GM18505 (cell line): ENCODE results near the gene ZBTB6.
A peak's percentile ranks its signal among the peaks of the same experiment; 100 is the strongest.
"Not testable (repeated sequence)": the region's sequence is repeated elsewhere in the genome, so short reads cannot be mapped to it uniquely, and the experiment has no call there.

Experiments
- ATAC-seq: cut with Tn5 transposase; IDR thresholded peaks from one replicate; pipeline ENCODE4 v1.9.1; 2021; ENCODE audit not compliant: unreplicated experiment
- POLR2A ChIP-seq: IDR thresholded peaks from 4 replicates; pipeline ENCODE4 v1.6.1; 2011; ENCODE audit warnings: borderline replicate concordance; ENCODE audit not compliant: insufficient read depth, insufficient read length; ENCODE audit errors: extremely low read depth

Gene ZBTB6

DNA sequence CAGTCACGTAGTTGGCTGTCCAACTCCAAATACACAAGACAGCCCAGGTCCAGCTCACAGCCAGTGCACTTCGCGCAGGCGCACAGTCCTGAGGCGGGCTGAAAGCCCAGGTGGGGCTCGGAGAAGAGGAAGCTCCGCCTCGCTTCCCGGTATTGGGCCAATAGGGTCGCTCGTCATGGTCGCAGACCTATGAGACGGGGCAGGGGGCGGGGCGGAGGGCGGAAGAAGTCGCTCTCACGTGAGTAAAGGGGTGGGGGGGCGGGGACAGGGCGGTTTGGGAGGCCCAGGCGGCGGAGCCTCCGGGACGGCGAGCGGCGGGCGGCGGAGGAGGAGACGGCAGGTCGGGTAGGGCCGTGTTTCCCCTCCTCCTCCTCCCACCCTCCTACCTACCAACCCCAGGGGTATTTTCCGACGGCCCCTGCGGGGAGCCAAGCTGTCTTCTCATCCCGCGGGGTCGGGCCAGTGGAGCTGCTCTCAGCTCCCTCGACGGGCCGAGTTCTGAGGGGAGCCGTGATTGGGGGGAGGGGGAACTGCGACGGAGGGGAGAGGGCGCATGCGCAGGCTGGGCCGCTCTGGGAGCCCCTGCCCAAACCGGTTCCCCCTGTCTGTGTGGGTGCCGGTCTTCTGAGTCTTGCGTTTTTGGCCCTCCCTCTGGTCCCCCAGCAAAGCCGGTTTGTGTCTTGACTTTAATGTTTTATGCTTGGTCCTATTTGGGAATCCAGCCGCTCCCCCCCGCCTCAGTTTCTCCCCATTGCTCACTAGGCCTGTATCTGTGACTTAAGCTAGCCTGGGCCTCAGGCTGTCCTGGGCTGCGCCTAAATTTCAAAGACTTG lies 27.8 kb upstream of the ZBTB6 start, which contains the start of gene RABGAP1:
TSS of gene RABGAP1 (plus strand) at position 272 of the 833 bp plus-strand sequence. CDS start 16,040 bp downstream, outside the sequence.
- ATAC-seq = peak; percentile 97
- TF ChIP-seq POLR2A = peak; percentile 81

DNA sequence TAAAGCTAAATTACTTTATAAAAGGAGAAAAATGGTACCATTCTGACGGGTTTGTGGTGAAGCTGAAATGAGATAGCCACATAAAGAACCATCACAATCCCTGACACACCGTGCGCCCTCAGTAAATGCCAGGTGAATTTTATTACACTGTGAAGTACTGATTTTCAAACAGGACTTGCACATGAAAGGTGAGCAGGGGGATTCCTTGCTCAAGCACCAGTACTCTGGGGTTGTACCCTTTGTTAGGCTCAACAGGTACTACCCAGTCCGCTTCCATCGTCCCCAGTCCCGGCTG lies 27.3 kb upstream of the ZBTB6 start:
- no peak for ATAC-seq
- no peak for TF ChIP-seq POLR2A

DNA sequence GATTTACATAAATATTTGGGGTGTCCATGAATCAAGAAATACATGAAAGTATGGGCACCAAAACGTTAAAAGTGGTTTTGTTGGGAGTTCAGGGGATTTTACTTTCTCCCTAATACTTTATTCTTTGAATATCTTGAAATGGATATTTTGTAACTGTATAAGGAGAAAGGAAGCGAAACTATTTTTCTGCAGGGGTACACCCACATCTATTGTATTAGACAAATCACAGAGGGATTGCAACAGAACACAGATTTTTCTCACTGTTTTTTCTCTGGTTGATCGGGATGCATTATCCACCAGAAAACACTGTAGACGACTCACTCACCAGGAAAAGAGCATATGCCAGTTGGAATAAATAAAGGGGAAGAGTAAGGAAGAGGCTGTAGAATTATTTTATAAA lies 26.5 kb upstream of the ZBTB6 start:
- no peak for TF ChIP-seq POLR2A
- ATAC-seq = no peak

DNA sequence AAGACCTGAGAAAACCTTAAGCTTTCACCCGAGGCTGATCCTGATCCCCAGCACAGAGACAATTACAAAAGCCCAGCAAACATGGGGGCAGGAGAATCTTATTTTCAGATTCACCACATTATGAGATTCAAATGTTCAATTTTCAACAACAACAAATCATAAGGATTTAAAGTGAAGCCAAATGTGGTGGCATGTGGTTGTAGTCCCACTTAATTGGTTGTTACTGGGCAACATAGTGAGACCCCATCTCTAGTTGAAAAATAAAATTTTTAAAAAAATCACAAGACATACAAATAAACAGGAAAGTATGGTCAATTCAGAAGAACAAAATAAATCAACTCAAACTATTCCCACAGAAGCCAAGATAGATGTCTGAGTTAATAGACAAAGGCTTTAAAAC lies 23.8 kb upstream of the ZBTB6 start:
- TF ChIP-seq POLR2A = no peak
- no peak for ATAC-seq

DNA sequence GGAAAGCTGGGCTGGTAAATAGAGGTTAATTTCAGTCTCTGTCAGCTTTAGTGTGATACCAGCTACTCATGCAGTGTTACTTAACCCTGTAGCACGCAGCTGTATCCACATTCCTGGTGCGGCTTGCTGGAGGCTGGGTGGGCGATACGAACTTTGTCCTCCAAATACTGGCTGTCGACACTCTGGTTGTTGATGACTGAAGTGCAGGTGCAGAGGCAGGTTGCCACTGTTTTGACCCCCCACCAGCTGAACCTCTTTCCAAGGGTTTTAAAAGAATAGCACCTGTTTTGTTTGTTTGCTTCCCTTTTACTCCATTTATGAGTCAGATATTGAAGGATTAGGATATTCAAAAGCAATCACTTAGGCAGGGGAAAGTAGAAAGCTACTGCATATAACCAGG lies 23.3 kb upstream of the ZBTB6 start:
- no peak for ATAC-seq
- no peak for TF ChIP-seq POLR2A

DNA sequence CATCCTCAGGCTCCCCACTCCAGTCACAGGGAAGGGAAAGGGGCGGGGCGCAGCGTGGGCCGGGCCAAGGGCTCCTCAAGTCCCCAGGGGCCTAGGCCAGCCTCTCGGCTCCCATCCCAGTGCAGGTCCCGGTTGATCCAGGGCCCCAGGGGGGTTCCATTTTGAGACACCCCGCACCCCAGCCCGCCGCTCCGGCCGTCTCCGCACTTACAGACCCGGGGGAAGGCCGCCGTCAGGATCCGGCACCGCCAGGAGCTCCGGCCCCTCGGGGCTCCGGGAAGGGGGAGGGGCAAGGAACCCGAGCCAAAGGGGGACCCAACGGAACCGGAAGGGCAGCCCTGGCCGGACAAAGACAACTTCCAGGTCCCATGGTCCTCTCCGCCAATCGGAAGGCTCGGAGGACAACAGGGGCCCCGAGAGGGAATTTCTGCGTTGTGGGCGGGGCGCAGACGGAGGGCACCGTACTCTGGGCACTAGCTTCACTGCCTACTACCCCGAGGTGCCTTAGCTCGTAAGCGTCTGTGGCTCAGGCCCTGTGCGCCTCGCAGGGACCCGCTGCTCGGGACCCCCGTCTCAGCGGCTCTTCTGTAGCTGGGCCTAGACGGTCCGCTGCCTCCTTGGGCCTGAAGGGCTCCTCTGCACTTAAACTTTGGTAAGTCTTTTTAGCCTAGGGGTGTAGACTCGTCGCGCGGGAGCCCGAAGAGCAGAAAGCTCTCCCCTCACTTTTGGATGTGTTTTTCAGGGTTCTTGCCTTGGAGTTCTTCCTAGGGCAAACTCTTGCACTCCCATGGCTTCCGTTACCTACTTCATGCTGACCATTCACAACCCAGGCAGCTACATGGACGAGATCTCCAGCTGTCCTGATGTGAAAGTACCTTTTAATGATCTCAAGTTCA lies 18.4 kb upstream of the ZBTB6 start, which contains the start of gene ZBTB26:
TSS of gene ZBTB26 (minus strand) at position 287 of the 896 bp plus-strand sequence. CDS start 11,578 bp downstream, outside the sequence.
- TF ChIP-seq POLR2A = peak; percentile 87
- ATAC-seq = peak; percentile 90

DNA sequence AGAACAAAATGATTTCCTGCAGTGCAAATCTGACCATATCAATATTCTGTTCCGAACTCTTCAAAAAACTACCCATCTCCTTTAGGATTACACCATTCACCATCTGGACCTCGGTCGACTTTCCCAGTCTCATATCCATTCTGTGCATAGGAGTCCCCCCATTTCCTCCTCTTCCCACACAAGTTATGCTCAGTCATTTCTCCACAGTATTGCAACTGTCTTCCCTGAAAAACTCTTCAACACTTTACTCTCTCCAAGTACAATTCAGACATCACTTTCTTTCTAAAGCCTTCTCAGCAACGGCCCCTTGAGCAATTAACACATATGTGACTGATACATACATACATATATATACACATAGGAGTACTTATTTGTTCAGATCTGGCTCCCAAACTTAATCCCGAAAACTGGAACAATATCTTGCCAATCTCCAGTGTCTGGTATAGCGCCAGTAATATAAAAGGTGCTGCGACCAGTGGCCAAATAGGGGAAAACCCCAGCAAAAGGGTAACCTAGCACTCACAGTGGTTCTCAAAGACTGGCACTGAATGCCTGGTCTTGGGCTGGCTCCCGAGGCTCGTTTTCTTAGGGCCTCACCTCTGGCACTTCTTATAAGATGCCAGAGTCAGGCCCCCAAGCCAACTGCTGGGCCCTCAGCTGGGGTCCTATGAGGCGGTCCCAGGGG lies 17.6 kb upstream of the ZBTB6 start:
- no peak for ATAC-seq
- no peak for TF ChIP-seq POLR2A

DNA sequence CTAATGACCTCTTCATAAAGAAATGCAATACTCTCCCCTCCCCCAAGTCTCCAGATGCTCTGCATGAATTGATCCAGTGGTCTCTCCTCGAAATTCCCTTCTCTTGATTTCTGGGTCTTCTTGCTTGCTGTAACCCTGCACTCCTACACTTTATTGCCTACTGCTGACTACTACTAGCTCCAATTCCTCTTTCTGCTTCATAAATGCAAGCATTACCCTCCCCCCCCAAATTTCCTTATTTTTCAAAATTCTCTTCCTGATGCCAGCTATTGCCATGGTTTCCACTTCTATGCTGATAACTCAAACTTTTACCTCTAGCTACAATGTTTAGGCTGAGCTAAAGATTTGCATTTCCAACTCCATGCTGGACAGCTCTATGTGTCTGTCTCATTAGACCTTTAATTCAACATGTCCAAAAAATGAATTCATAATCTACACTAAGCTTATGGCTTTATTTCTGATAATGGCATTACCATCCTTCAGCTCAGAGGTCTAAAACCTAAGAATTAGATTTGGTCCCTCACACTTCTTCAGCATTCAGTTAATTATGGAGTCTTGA lies 16.8 kb upstream of the ZBTB6 start:
- TF ChIP-seq POLR2A = no peak

DNA sequence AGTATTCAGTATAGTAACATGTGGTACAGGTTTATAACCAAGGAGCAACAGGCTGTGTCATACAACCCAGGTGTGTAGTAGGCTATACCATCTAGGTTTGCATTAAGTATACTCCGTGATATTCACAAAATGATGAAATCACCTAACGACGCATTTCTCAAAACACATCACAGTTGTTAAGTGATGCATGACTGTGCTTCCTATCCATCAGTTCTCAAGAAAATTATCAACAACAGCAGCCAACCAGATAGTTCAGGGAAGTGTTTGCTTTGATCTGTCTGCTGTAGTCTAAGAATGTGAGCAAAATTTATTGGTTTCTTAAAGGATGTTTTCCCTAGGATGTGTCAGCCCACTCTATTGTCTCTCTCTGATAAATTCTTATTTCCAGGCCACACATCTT lies 10.8 kb upstream of the ZBTB6 start:
- ATAC-seq = no peak
- TF ChIP-seq POLR2A = no peak

More for the DNA sequence above, 16.8 kb upstream of the ZBTB6 start:
- no peak for ATAC-seq

DNA sequence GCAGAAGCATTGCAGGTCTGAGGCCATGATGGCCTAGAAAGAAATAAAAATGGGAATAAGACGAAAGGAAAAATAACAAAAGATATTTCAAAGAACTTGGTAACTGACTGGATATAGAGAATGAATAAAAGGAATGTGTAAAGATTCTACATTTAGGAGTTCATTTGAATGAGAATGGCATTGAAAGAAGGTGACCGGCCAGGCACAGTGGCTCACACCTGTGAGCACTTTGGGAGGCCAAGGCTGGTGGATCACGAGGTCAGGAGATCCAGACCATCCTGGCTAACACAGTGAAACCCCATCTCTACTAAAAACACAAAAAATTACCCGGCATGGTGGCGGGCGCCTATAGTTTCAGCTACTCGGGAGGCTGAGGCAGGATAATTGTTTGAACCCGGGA lies 9.6 kb upstream of the ZBTB6 start:
- TF ChIP-seq POLR2A = no peak
- no peak for ATAC-seq

DNA sequence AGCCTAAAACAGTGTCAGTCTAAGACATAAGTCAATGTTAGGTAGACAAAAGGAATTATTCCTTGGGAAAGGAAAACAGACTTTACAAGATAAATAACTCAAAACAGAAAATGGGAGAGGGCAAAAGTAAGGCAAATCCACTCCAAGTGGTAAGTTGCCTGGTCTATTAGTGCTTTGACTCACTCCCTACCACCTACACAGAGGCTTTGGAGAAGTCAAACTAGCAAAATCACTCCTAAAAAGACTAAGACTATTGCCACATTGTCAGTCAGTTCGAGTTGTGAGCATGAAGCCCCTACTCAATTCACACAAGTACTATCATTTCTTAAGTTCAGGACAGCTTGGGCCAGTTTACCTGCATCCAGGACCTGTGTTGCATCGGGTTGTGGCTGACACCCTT lies 5.2 kb upstream of the ZBTB6 start:
- no peak for TF ChIP-seq POLR2A
- no peak for ATAC-seq

DNA sequence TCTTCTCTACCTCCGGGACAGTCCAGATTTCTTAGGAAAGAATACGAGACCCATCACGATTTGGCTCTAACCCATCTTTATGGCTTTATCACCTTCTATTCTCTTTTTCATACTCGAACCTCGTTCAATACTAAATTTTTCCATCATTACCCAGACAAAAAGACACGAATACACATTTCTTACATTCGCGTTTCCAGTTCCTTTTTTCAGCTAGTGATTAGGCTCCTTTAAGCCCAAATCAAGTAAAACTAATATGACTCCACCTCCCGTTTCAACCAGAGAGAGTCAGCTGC lies 506 bp downstream of the ZBTB6 start:
- ATAC-seq = no peak

DNA sequence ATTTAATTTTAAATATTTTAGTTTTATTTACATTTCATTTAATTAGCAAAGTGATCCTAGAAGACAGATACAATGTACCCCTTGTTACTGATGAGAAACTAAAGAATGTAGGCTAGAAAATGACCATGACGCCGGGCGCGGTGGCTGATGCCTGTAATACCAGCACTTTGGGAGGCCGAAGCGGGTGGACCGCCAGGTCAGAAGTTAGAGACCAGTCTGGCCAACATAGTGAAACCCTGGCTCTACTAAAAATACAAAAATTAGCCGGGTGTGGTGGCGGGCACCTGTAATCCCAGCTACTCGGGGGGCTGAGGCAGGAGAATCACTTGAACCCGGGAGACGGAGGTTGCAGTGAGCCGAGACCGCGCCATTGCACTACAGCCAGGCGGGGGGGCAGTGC lies 7.0 kb downstream of the ZBTB6 start:
- not testable (repeated sequence) for ATAC-seq

More for the DNA sequence above, 506 bp downstream of the ZBTB6 start:
- TF ChIP-seq POLR2A = no peak
